Esophagus muscularis mucosa (tissue), 4 donors: ENCODE results near the gene COMMD1. TPM values are rescaled to one million over a fixed set of nuclear protein-coding genes. Genes with fewer than 3 reads are reported as not detected.
"Not testable (repeated sequence)": the region's sequence is repeated elsewhere in the genome, so short reads cannot be mapped to it uniquely, and the experiment has no call there.

ENCODE experiments used
- DNase-seq: peaks from one replicate; pipeline ENCODE4 v3.0.0-alpha.2; 2017; ENCODE audit errors: extremely low spot score
- H3K27ac ChIP-seq, 4 donors: fragments of 200-600 bp; sonication (generic); replicated peaks in 1 of 4; 1 replicate in 3 of 4; 2 replicates in 1 of 4; pipeline ENCODE4 v1.5.1; 2016 to 2019; ENCODE audit warnings: mild to moderate bottlenecking in 1 of 4
- H3K27me3 ChIP-seq, 4 donors: fragments of 200-600 bp; sonication (generic); one replicate each; pipeline versions ENCODE4 v1.5.1 to v1.6.0; 2016 to 2019
- H3K36me3 ChIP-seq, 4 donors: fragments of 200-600 bp; sonication (generic); one replicate each; pipeline ENCODE4 v1.5.1; 2016 to 2019
- H3K4me1 ChIP-seq, 4 donors: fragments of 200-600 bp; sonication (generic); one replicate each; pipeline ENCODE4 v1.5.1; 2016 to 2019
- H3K4me3 ChIP-seq, 4 donors: fragments of 200-600 bp; sonication (generic); 1 replicate in 2 of 4; 2 replicates in 2 of 4; pipeline ENCODE4 v1.5.1; 2016 to 2019; ENCODE audit warnings: mild to moderate bottlenecking in 4 of 4, moderate library complexity in 1 of 4
- H3K9me3 ChIP-seq, 4 donors: fragments of 200-600 bp; sonication (generic); 1 replicate in 3 of 4; 2 replicates in 1 of 4; pipeline ENCODE4 v1.5.1; 2016 to 2019
- EP300 ChIP-seq: sonication (generic); formaldehyde crosslinking; IDR thresholded peaks from one replicate; pipeline ENCODE4 v1.6.1; 2017; ENCODE audit warnings: antibody characterized with exemption
- POLR2A ChIP-seq: fragments of 450-650 bp; IDR thresholded peaks from one replicate; pipeline ENCODE4 v1.6.1; 2017; ENCODE audit warnings: antibody characterized with exemption, moderate library complexity, mild to moderate bottlenecking, low read depth
- POLR2AphosphoS5 ChIP-seq, 2 donors: sonication (generic); formaldehyde crosslinking; IDR thresholded peaks; one replicate each; pipeline ENCODE4 v1.6.1; 2017; ENCODE audit warnings: antibody characterized with exemption in 2 of 2
- WGBS: methylation state at CpG from one replicate; pipeline ENCODE4 v1.1.5; 2018; 5-methylcytosine and 5-hydroxymethylcytosine counted together
- intact Hi-C: fragments of 100-400 bp; cut with DNase I; formaldehyde crosslinking; loops from one replicate; pipeline ENCODE4 v1.15.1; 2023
- total RNA-seq, 4 donors: library from RNA; depleted of rRNA; stranded (reverse); fragments of >200 nt; gene quantifications; one replicate each; pipeline versions ENCODE4 v1.1.0 to v1.2.1, GENCODE V29; 2016
- TF ChIP-seq, protein P1 (sequence below), 3 experiments: fragments of 200-600 bp in 2 of 3; fragments of 450-650 bp in 1 of 3; sonication (generic) in 2 of 3; IDR thresholded peaks; one replicate each; pipeline ENCODE4 v1.5.1; 2017 to 2019; ENCODE audit warnings: antibody characterized with exemption in 3 of 3, mild to moderate bottlenecking in 2 of 3, moderate library complexity in 1 of 3

The COMMD1 gene
- total RNA-seq, 4 donors from 2014 or later: 25.1 to 42.4 (median 37.2) TPM

DNA sequence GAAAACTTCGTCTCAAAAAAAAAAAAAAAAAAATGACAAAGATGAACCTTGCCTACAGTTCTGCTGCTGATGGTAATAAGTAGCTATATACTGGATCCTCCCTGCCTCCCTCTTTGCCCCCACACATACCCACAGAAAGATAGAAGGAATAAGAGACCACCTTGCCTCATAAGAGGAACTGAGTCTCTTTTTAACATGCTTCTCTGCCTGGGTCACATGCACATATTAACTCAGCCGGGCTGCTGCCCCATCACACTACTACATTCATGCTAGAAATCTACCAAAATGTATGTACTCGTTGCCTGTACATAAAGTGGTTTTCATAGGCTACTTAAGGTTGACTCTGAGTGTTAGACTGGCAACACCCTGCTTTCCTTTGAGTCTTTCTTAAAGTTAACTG is 211.5 kb downstream of the COMMD1 start:
- intact Hi-C loops: no loop called here
- H3K4me3 ChIP-seq: no peak overlapping the region
- TF ChIP-seq POLR2A: no peak
- TF ChIP-seq POLR2AphosphoS5 (IDR thresholded peaks at IDR 0.05): no peak
- H3K27ac ChIP-seq: no peak overlapping the region
- H3K4me1 ChIP-seq: peaks cover 0 to 12% (median 4%) of the 10 kb centered on the region in 4 donors
- DNase-seq: no peak
- 81% methylated on average over 3 of the region's 3 CpGs for WGBS
- no peaks in the 10 kb centered on the region for H3K36me3 ChIP-seq
- no peaks in the 10 kb centered on the region for H3K27me3 ChIP-seq
- H3K9me3 ChIP-seq: no peaks in the 10 kb centered on the region

DNA sequence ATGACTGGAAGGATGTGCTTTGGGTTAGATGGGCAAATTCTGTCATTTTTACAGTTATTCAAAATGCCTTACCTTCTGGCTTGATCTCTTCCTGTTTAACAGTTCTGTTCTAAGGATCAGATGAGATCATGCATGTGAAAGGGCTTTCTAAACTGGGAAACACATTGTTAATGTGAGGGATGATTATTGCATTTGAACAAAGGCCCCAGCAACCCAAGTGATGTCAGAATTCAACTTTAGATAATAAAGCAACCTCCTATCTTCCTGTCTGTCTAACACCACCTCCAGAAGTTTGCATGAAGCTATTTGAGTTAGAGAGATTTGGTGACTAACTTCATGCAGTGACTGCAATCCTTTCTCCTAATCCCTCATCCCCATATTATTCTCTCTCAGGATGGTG is 212.7 kb downstream of the COMMD1 start:
- H3K36me3 ChIP-seq: no peaks in the 10 kb centered on the region
- intact Hi-C loops: no loop called here
- no peak for TF ChIP-seq POLR2A
- TF ChIP-seq, protein P1, sequence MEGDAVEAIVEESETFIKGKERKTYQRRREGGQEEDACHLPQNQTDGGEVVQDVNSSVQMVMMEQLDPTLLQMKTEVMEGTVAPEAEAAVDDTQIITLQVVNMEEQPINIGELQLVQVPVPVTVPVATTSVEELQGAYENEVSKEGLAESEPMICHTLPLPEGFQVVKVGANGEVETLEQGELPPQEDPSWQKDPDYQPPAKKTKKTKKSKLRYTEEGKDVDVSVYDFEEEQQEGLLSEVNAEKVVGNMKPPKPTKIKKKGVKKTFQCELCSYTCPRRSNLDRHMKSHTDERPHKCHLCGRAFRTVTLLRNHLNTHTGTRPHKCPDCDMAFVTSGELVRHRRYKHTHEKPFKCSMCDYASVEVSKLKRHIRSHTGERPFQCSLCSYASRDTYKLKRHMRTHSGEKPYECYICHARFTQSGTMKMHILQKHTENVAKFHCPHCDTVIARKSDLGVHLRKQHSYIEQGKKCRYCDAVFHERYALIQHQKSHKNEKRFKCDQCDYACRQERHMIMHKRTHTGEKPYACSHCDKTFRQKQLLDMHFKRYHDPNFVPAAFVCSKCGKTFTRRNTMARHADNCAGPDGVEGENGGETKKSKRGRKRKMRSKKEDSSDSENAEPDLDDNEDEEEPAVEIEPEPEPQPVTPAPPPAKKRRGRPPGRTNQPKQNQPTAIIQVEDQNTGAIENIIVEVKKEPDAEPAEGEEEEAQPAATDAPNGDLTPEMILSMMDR (IDR thresholded peaks at IDR 0.05): no peak
- no peak for TF ChIP-seq POLR2AphosphoS5 (IDR thresholded peaks at IDR 0.05)

GRCh38 chr2:62119311-62119974 is 214.0 kb downstream of the COMMD1 start:
- Histone ChIP-seq H3K9me3 (no peaks in the 10 kb centered on the region), H3K4me1 (peaks cover 0 to 4% (median 0%) of the 10 kb centered on the region in 4 donors), H3K36me3 (no peaks in the 10 kb centered on the region), H3K27ac (no peak overlapping the region), H3K4me3 (no peak overlapping the region), H3K27me3 (no peaks in the 10 kb centered on the region)
- no peak for TF ChIP-seq POLR2A
- TF ChIP-seq, protein P1 (IDR thresholded peaks at IDR 0.05): no peak
- no peak for TF ChIP-seq EP300
- TF ChIP-seq POLR2AphosphoS5 (IDR thresholded peaks at IDR 0.05): no peak
- DNase-seq: no peak
- intact Hi-C loops: no loop called here

More for the DNA sequence above, 212.7 kb downstream of the COMMD1 start:
- Histone ChIP-seq H3K4me1 (peaks cover 0 to 8% (median 0%) of the 10 kb centered on the region in 4 donors), H3K27ac (no peak overlapping the region), H3K27me3 (no peaks in the 10 kb centered on the region), H3K9me3 (no peaks in the 10 kb centered on the region), H3K4me3 (no peak overlapping the region)
- DNase-seq: no peak

DNA sequence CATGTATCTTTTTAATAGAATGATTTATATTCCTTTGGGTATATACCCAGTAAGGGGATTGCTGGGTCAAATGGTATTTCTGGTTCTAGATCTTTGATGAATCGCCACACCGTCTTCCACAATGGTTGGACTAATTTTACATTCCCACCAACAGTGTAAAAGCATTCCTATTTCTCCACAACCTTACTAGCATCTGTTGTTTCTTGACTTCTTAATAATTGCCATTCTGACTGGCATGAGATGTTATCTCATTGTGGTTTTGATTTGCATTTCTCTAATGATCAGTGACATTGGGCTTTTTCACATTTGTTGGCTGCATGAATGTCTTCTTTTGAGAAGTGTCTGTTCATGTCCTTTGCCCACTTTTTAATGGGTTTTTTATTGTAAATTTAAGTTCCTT is 220.8 kb downstream of the COMMD1 start:
- H3K27ac ChIP-seq, H3K36me3 ChIP-seq, H3K9me3 ChIP-seq, intact Hi-C loops, H3K4me3 ChIP-seq, H3K27me3 ChIP-seq, H3K4me1 ChIP-seq, DNase-seq: not testable (repeated sequence)
- 100% methylated on average over 2 of the region's 2 CpGs for WGBS

GRCh38 chr2:62133320-62133823 is 227.9 kb downstream of the COMMD1 start:
- no peaks in the 10 kb centered on the region for H3K9me3 ChIP-seq
- no peaks in the 10 kb centered on the region for H3K27me3 ChIP-seq
- H3K27ac ChIP-seq: no peak overlapping the region
- peaks cover 0 to 9% (median 0%) of the 10 kb centered on the region in 4 donors for H3K4me1 ChIP-seq
- no peak for DNase-seq
- WGBS: 97% methylated on average over 2 of the region's 2 CpGs
- intact Hi-C loops: no loop called here
- H3K36me3 ChIP-seq: peaks cover 0 to 7% (median 3%) of the 10 kb centered on the region in 4 donors
- no peak for TF ChIP-seq POLR2A
- TF ChIP-seq, protein P1 (IDR thresholded peaks at IDR 0.05): no peak
- no peak for TF ChIP-seq EP300
- no peak for TF ChIP-seq POLR2AphosphoS5 (IDR thresholded peaks at IDR 0.05)
- no peak overlapping the region for H3K4me3 ChIP-seq
